H9 (cell line): ENCODE data around the gene TATDN2. TPM values are rescaled to one million over a fixed set of nuclear protein-coding genes. Genes with fewer than 3 reads are reported as not detected.

ENCODE experiments used
- DNase-seq: peaks from one replicate; pipeline ENCODE4 v3.0.0-alpha.2; 2017
- H2AFZ ChIP-seq: one replicate; pipeline ENCODE4 v1.6.1; 2013; ENCODE audit warnings: mild to moderate bottlenecking, low read length, control low read depth, moderate library complexity
- H2AK5ac ChIP-seq: 2 replicates; pipeline ENCODE4 v1.6.1; 2013; ENCODE audit warnings: low read length, control low read depth, mixed read lengths; ENCODE audit not compliant: insufficient read length
- H2BK120ac ChIP-seq: one replicate; pipeline ENCODE4 v1.6.1; 2013; ENCODE audit warnings: low read depth, mild to moderate bottlenecking, low read length, control low read depth, inconsistent platforms; ENCODE audit not compliant: poor library complexity, severe bottlenecking
- H2BK12ac ChIP-seq: 2 replicates; pipeline ENCODE4 v1.6.1; 2013; ENCODE audit warnings: low read length, control low read depth, mixed read lengths, low read depth; ENCODE audit not compliant: insufficient read length
- H2BK15ac ChIP-seq: 2 replicates; pipeline ENCODE4 v1.6.1; 2013; ENCODE audit warnings: low read depth, low read length, control low read depth
- H2BK20ac ChIP-seq: one replicate; pipeline ENCODE4 v1.6.1; 2013; ENCODE audit warnings: low read depth, mild to moderate bottlenecking, low read length, control low read depth, inconsistent platforms; ENCODE audit not compliant: poor library complexity, severe bottlenecking
- H2BK5ac ChIP-seq: 2 replicates; pipeline ENCODE4 v1.6.1; 2013; ENCODE audit warnings: low read length, control low read depth, mixed read lengths; ENCODE audit not compliant: insufficient read length
- H3K14ac ChIP-seq: 2 replicates; pipeline ENCODE4 v1.6.1; 2013; ENCODE audit warnings: low read length, control low read depth; ENCODE audit not compliant: insufficient read depth
- H3K18ac ChIP-seq: 2 replicates; pipeline ENCODE4 v1.6.1; 2013; ENCODE audit warnings: low read depth, mild to moderate bottlenecking, mixed read lengths, low read length, control low read depth; ENCODE audit not compliant: insufficient read length
- H3K23ac ChIP-seq: 2 replicates; pipeline ENCODE4 v1.6.1; 2013; ENCODE audit warnings: low read length, control low read depth, mixed read lengths, low read depth; ENCODE audit not compliant: insufficient read length
- H3K23me2 ChIP-seq: 2 replicates; pipeline ENCODE4 v1.6.1; 2013; ENCODE audit warnings: low read depth, mild to moderate bottlenecking, mixed read lengths, low read length, control low read depth; ENCODE audit not compliant: insufficient read length, poor library complexity, severe bottlenecking
- H3K27ac ChIP-seq: 2 replicates; pipeline ENCODE4 v1.5.1; 2013; ENCODE audit warnings: low read length, control low read depth, mixed read lengths, low read depth; ENCODE audit not compliant: insufficient read length
- H3K27me3 ChIP-seq: 2 replicates; pipeline ENCODE4 v1.6.1; 2013; ENCODE audit warnings: low read length, control low read depth, inconsistent platforms; ENCODE audit not compliant: insufficient read depth
- H3K4ac ChIP-seq: 2 replicates; pipeline ENCODE4 v1.6.1; 2013; ENCODE audit warnings: low read depth, mild to moderate bottlenecking, control low read depth, inconsistent platforms, low read length, moderate library complexity
- H3K4me1 ChIP-seq: 2 replicates; pipeline ENCODE4 v1.6.1; 2013; ENCODE audit warnings: low read length, control low read depth, inconsistent platforms; ENCODE audit not compliant: insufficient read depth
- H3K4me2 ChIP-seq: 2 replicates; pipeline ENCODE4 v1.6.1; 2013; ENCODE audit warnings: low read length, control low read depth, mixed read lengths; ENCODE audit not compliant: insufficient read length, insufficient read depth
- H3K56ac ChIP-seq: 2 replicates; pipeline ENCODE4 v1.6.1; 2013; ENCODE audit warnings: low read depth, mild to moderate bottlenecking, mixed read lengths, low read length, control low read depth; ENCODE audit not compliant: insufficient read length
- H3K79me1 ChIP-seq: 2 replicates; pipeline ENCODE4 v1.6.1; 2013; ENCODE audit warnings: low read depth, mild to moderate bottlenecking, moderate library complexity, low read length, control low read depth, inconsistent platforms; ENCODE audit not compliant: insufficient read depth, poor library complexity, severe bottlenecking
- H3K79me2 ChIP-seq: 2 replicates; pipeline ENCODE4 v1.6.1; 2013; ENCODE audit warnings: low read length, control low read depth, inconsistent platforms; ENCODE audit not compliant: insufficient read depth
- H3K9ac ChIP-seq: 2 replicates; pipeline ENCODE4 v1.6.1; 2013; ENCODE audit warnings: low read length, control low read depth, mixed read lengths; ENCODE audit not compliant: insufficient read length; ENCODE audit errors: extremely low read depth
- H3K9me3 ChIP-seq: one replicate; pipeline ENCODE4 v1.6.1; 2013; ENCODE audit warnings: low read depth, low read length, inconsistent platforms; ENCODE audit not compliant: control insufficient read depth
- H3T11ph ChIP-seq: one replicate; pipeline ENCODE4 v1.6.1; 2013; ENCODE audit warnings: mild to moderate bottlenecking, low read length, control low read depth, inconsistent platforms
- H4K20me1 ChIP-seq: one replicate; pipeline ENCODE4 v1.6.1; 2013; ENCODE audit not compliant: control insufficient read depth, insufficient read length, insufficient read depth
- H4K5ac ChIP-seq: 2 replicates; pipeline ENCODE4 v1.6.1; 2013; ENCODE audit warnings: low read depth, mild to moderate bottlenecking, mixed read lengths, low read length, control low read depth; ENCODE audit not compliant: insufficient read length
- H4K8ac ChIP-seq: replicated peaks from 2 replicates; pipeline ENCODE4 v1.6.1; 2013; ENCODE audit warnings: low read length, control low read depth, mixed read lengths, low read depth; ENCODE audit not compliant: insufficient read length
- H4K91ac ChIP-seq: 2 replicates; pipeline ENCODE4 v1.6.1; 2013; ENCODE audit warnings: low read depth, mild to moderate bottlenecking, moderate library complexity, mixed read lengths, low read length, control low read depth; ENCODE audit not compliant: insufficient read length
- H3K27ac Mint-ChIP-seq, 3 experiments: 2 replicates in 2 of 3; 3 replicates in 1 of 3; pipeline ENCODE4 v1.8.0; 2020 to 2021; ENCODE audit warnings: mixed read lengths in 3 of 3, mild to moderate bottlenecking in 1 of 3, moderate library complexity in 1 of 3
- H3K27me3 Mint-ChIP-seq: 2 replicates; pipeline ENCODE4 v1.8.0; 2021; ENCODE audit warnings: low read depth, mild to moderate bottlenecking, moderate library complexity, mixed read lengths
- H3K36me3 Mint-ChIP-seq, 3 experiments: 2 replicates in 2 of 3; 3 replicates in 1 of 3; pipeline ENCODE4 v1.8.0; 2020 to 2021; ENCODE audit warnings: low read depth in 3 of 3, mixed read lengths in 3 of 3; ENCODE audit not compliant: insufficient read depth in 1 of 3
- H3K4me1 Mint-ChIP-seq, 2 experiments: 2 replicates each; pipeline ENCODE4 v1.8.0; 2020; ENCODE audit warnings: mixed read lengths in 2 of 2
- H3K4me3 Mint-ChIP-seq, 2 experiments: 2 replicates in 1 of 2; 3 replicates in 1 of 2; pipeline ENCODE4 v1.8.0; 2020 to 2021; ENCODE audit warnings: mild to moderate bottlenecking in 2 of 2, mixed read lengths in 2 of 2, moderate library complexity in 1 of 2
- H3K9me3 Mint-ChIP-seq, 2 experiments: 2 replicates in 1 of 2; 3 replicates in 1 of 2; pipeline ENCODE4 v1.8.0; 2020; ENCODE audit warnings: mild to moderate bottlenecking in 2 of 2, mixed read lengths in 2 of 2, moderate library complexity in 1 of 2
- CTCF ChIP-seq: fragments of 200-600 bp; sonication (generic); conservative IDR thresholded peaks from 3 replicates; pipeline ENCODE4 v1.8.0; 2021; ENCODE audit warnings: antibody characterized with exemption, mild to moderate bottlenecking
- WGBS: extraction: QIAGEN DNeasy Blood & Tissue Kit; methylation state at CpG from one replicate; pipeline ENCODE4 v1.1.7; 2013; ENCODE audit warnings: missing lambda C conversion rate, low lambda C conversion rate, mixed read lengths; ENCODE audit not compliant: insufficient read length; ENCODE audit errors: extremely low coverage; 5-methylcytosine and 5-hydroxymethylcytosine counted together
- total RNA-seq: library from RNA; stranded (reverse); gene quantifications from 2 replicates; pipeline ENCODE4 v1.2.1, GENCODE V29; 2021

Gene TATDN2
- total RNA-seq, 1 experiment from 2014 or later, result 34.4 TPM

DNA sequence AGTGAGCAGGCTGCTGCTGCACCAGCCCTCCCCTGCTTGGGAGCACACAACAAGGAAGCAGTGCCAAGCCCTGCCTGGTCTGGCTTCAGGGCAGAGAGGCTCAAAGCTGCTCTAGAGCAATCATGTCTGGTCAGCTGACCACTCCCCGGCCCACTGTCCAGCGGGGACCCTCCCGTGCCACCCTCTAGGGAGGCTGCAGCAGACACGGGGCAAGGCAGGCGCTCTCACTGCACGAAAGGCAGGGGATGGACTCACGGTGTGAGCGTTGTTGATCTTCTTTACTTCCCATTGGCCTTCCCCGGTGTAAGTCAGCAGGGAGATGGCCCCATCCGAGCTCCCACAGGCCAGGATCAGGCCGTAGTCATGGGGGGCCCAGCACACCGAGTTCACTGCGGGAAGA, 63.5 kb downstream of the TATDN2 start:
- DNase-seq, result no peak
- H3K4me1 ChIP-seq, result no peaks in the 10 kb centered on the region; the same call in 1 of the 2 replicates
- no peak overlapping the region for H3K4me3 Mint-ChIP-seq
- no peak overlapping the region for H2AFZ ChIP-seq
- no peak overlapping the region for H2BK20ac ChIP-seq
- no peak overlapping the region for H3K14ac ChIP-seq
- H3K27me3 ChIP-seq, result no peaks in the 10 kb centered on the region
- no peak overlapping the region for H2AK5ac ChIP-seq
- H3K18ac ChIP-seq, result no peak overlapping the region
- TF ChIP-seq CTCF, result no peak
- H3K9me3 ChIP-seq, result no peaks in the 10 kb centered on the region
- H3K9ac ChIP-seq, result no peak overlapping the region
- no peaks in the 10 kb centered on the region for H3K4me1 Mint-ChIP-seq
- no peak overlapping the region for H4K91ac ChIP-seq
- no peaks in the 10 kb centered on the region for H3K27me3 Mint-ChIP-seq
- H4K5ac ChIP-seq, result no peak overlapping the region
- peaks cover 24 to 88% (median 85%) of the 10 kb centered on the region in 3 experiments; a peak in 6 of 7 replicates for H3K36me3 Mint-ChIP-seq
- H2BK12ac ChIP-seq, result no peak overlapping the region
- H2BK15ac ChIP-seq, result no peak overlapping the region
- H3K4ac ChIP-seq, result no peak overlapping the region
- H3K27ac ChIP-seq, result no peak overlapping the region
- H4K8ac ChIP-seq, result no peak overlapping the region
- no peaks in the 10 kb centered on the region for H4K20me1 ChIP-seq
- H3K4me2 ChIP-seq, result no peak overlapping the region
- no peak overlapping the region for H2BK120ac ChIP-seq
- H3K9me3 Mint-ChIP-seq, result no peaks in the 10 kb centered on the region
- no peaks in the 10 kb centered on the region for H3K79me1 ChIP-seq
- no CpG with 5 or more reads among the region's 13 CpGs for WGBS
- no peaks in the 10 kb centered on the region for H3K79me2 ChIP-seq
- H3T11ph ChIP-seq, result no peak overlapping the region
- H3K56ac ChIP-seq, result no peak overlapping the region
- H3K23me2 ChIP-seq, result no peaks in the 10 kb centered on the region
- no peak overlapping the region for H3K23ac ChIP-seq
- no peak overlapping the region for H3K27ac Mint-ChIP-seq
- no peak overlapping the region for H2BK5ac ChIP-seq
